Measurements from ENCODE around the gene FAM187B.
"Not testable (repeated sequence)": the region's sequence is repeated elsewhere in the genome, so short reads cannot be mapped to it uniquely, and the experiment has no call there.

Gene FAM187B

GRCh38 chr19:35211545-35212230 lies 16.9 kb downstream of the FAM187B start:
- DNase-seq: peak; percentile 60 to 66

DNA sequence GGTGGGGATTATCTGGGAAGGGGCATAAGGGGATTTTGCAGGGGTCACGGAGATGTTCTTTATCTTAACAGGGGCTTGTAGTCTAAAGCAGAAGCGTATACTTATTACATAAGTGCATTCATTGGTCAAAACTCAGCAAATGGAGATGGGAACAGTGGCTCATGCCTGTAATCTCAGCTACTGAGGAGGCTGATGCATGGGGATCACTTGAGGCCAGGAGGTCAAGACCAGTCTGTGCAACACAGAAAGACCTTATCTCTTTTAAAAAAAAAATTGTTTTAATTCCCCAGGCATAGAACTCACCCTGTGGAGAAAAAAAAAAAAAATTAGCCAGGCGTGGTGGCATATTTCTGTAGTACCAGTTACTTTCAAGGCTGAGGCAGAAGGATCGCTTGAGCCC lies 18.9 kb downstream of the FAM187B start:
- DNase-seq: no peak

- DNase-seq: peak in 1 of 2 experiments; percentile 17
Observed at GRCh38 chr19:35208121-35208520, 20.4 kb downstream of the FAM187B start.

- peak in 1 of 2 experiments; percentile 23 for DNase-seq
Observed at GRCh38 chr19:35207391-35207871, 21.1 kb downstream of the FAM187B start.

- peak in 1 of 2 experiments; percentile 23 for DNase-seq
Observed at GRCh38 chr19:35206855-35207254, 21.7 kb downstream of the FAM187B start.

GRCh38 chr19:35206379-35206778 lies 22.2 kb downstream of the FAM187B start:
- DNase-seq: peak in 1 of 2 experiments; percentile 44

GRCh38 chr19:35205733-35206323 lies 22.7 kb downstream of the FAM187B start:
- no peak for DNase-seq

DNA sequence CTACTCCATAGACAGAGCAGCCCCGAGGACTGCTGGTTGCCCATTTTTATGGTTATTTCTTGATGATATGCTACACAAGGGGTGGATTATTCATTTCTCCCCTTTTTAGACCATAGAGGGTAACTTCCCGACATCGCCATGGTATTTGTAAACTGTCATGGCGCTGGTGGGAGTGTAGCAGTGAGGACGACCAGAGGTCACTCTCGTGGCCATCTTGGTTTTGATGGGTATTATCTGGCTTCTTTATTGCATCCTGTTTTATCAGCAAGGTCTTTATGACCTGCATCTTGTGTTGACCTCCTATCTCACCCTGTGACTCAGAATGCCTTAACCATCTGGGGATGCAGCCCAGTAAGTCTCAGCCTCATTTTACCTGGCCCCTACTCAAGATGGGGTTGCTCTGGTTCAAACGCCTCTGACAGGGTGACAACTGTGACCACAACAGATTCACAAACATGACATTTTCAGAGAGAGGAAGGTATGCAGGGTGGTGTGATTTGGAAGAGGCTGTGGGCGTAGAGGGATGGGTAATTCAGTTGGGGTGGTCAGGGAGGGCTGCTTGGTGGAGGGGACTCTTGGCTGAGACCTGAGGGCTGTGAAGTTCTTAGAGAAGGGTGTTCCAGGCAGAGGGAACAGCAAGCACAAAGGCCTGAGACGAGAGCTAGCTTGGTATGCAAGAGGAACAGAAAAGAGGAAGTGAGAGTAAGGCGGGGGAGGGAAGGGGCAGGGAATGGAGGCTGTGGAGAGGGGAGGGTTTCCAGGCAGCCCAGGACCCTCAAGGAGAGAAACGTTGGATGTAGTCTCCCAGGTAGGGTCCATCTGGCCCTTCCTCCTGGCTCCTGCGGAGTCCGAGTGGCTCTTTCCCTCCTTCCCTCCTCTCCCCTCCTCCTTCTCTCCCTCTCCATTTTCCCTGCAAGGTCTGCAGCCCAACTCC lies 23.5 kb downstream of the FAM187B start:
- DNase-seq: peak in 1 of 2 experiments; percentile 45

DNA sequence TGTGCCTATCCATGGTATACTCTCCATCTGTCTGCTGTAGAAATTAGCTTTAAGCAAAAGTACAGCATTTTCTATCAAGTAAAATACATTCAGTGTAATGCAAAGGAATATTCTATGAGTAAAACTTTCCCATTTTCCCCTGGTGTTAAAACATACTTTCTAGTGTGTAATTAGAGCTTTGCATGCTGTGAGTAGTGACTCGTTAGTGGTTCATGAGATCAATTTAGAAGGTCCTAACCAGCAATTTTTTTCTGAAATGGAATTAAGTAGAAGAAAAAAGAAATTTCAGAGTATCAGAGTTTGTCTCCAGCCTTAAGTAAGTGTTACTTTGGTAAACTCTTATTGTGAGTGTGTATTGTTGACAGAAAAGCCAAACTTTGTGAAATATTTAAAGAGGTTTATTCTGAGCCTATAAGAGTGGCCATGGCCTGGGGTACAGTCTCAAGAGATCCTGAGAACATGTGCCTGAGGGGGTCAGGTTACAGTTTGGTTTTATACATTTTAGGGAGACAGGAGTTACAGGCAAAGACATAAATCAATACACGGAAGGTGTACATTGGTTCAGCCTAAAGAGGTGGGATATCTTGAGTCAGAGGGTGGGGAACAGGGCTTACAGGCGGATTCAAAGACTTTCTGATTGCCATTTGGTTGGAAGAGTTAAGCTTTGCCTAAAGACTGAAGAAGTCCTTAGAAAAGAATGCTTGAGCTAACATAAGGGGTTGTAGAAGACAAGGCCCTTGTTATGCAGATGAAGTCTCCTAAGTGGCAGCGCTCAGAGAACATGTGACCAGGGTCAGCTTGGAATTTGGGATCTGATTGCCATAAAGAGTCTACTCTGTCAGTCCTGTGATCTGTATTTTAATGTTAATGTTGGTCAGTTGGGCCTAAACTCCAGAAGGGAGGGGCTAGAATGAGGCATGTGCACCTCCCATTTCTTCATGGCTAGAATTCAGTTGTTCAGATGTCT lies 25.5 kb downstream of the FAM187B start:
- DNase-seq: no peak

DNA sequence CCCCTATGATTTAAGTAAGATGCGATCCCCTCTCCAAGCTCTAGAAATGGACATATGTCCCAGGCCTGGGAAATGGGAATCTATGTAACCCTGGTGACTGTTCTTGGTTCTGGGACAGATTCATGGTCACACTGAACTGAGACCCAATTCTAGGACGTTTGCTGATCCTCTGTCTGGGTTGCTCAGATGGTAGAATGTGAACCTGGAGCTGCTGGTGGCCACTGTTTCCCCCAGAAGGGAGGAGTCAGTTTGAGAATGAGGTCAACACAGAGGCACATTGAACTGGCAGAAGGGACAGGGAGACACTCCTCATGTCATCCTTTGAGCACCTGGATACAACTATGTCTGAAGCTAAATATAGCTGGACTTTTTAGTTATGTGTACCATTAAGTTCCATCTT lies 29.1 kb downstream of the FAM187B start:
- DNase-seq: no peak

DNA sequence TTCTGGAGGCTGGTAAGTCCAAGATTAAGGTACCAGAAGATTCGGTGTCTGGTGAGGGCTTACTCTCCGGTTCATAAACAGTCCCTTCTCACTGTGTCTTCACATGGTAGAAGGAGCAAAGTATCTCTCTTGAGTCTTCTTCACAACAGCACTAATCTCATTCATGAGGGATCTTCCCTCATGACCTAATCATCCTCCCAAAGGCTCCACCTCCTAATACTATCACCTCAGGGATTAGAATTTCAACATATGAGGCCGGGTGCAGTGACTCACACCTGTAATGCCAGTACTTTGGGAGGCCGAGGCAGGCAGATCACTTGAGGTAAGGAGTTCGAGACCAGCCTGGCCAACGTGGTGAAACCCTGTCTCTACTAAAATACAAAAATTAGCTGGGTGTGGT lies 31.7 kb downstream of the FAM187B start:
- not testable (repeated sequence) for DNase-seq

- DNase-seq: no peak
Observed at GRCh38 chr19:35195830-35196229, 32.7 kb downstream of the FAM187B start.

DNA sequence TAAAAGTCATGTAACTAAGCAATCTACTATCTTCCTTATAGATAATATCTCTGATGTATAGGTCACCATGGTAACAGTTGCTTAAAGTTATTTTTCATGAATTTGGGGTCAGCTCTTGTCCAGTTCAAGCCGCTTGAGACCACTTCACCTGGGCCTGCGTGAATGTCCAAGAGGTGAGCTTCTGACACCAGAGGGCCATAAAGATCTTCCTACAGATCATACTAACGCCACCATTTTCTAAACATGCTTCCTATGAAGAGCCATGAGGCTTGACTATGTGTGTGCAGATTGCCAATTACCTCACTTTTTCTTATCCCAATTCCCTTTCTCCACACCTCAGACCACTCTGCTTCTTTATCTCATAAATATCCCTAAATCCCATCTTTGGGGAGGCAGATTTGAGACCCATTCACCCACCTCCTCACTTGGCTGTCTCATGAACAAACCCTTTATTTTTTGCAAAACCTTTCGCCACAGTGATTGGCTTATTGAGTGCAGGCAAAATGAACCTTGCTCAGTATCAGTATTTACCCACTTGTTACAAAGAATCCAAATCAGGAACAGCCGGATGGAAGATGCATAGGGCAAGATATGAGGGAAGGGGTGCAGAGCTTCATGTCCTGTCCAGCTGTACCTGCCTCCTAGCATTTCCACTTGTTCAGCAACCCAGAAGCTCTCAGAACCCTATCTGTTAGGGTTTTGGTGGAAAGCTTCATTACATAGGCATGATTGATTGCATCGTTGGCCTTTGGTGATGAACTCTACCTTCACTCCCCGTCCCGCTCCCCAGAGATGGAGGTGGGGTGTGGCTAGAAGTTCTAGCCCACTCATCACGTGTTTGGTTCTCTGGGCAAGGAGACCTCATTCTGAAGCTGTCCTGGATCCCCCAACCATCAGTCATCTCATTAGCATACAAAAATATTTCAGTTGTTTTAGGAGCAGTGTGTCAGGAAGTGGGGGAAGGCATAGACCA lies 34.2 kb downstream of the FAM187B start:
- no peak for DNase-seq

DNA sequence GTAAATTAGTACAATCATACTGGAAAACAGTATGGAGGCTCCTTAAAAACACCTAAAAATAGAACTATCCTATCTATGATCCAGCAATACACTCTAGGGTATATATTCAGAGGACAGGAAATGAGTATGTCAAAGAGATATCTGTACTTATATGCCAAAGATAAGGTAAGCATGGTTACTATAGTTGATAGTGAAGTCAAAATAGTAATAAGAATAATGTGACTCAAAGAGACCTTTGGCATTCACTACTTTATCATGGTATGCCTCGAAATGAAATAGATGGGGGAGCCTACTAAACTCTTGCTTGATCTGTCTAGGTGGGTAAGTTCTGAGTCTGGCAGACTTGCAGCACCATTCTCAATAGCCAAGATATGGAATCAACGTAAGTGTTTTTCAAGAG lies 43.7 kb downstream of the FAM187B start:
- DNase-seq: no peak

- DNase-seq: no peak
Observed at GRCh38 chr19:35184267-35184666, 44.3 kb downstream of the FAM187B start.

- no peak for DNase-seq
Observed at GRCh38 chr19:35181387-35181786, 47.2 kb downstream of the FAM187B start.

DNA sequence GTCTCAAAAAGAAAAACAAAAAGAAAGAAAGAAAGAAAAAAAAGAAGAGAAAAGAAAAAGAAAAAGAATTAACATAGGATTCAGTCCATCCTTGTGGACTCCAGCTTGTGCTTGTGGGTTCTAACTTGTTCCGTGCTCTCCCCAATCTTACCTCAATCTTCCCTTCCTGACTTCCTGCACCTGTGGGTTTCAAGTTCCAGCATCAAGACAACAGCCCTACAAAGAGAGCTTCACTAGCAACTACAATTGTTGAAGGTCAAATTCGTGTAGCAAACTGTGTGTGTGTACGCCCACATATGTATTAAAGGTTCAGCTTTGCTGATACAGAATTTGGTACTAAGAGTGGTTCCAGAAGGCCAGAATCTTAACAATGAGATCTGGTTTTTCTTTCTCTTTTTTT lies 48.7 kb downstream of the FAM187B start:
- no peak for DNase-seq

- DNase-seq: no peak
Observed at GRCh38 chr19:35178701-35179100, 49.8 kb downstream of the FAM187B start.

DNA sequence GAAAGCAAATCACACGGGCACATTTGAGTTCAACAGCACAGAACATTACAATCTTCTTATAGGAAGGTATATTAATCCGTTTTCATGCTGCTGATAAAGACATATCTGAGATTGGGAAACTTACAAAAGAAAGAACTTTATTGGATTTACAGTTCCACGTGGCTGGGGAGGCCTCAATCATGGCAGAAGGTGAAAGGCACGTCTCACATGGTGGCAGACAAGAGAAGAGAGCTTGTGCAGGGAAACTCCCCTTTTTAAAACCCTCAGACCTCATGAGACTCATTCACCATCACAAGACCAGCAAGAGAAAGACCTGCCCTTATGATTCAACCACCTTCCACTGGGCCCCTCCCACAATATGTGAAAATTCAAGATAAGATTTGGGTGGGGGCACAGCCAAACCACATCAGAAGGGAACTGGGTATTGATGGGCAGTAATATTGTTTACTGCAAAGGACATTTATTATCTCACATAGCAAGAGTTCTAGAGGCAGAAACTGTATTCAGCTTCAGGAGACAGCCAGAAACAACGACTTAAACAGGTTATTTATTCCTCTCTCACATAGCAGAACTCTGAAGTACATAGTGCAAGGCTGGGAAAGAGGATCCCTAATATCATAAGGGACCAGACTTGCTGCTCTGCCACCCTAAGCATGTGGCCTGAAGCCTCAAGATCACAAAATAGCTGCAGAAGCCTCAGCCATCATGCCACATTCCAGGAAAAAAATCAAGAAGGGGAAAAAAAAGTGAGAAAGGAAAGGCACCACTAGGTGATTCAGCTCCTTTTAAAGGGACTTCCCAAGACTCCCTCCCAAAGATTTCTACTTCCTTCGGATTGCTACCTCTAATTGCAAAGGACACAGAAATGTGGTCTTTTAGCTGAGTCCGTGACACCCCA lies 50.9 kb downstream of the FAM187B start:
- DNase-seq: no peak

GRCh38 chr19:35176181-35176570 lies 52.4 kb downstream of the FAM187B start:
- DNase-seq: no peak

Data from activated T-cell treated with anti-CD3 and anti-CD28 coated beads, Interleukin-2, amount 50 U/mL, for 48 hours (primary cell).